GM18526 (cell line): ENCODE measurements around the gene ASCC3.

Source experiments
- POLR2A ChIP-seq: IDR thresholded peaks from 3 replicates; pipeline ENCODE4 v1.6.1; 2011; ENCODE audit not compliant: insufficient read length; ENCODE audit errors: extremely low read depth

The ASCC3 gene

DNA sequence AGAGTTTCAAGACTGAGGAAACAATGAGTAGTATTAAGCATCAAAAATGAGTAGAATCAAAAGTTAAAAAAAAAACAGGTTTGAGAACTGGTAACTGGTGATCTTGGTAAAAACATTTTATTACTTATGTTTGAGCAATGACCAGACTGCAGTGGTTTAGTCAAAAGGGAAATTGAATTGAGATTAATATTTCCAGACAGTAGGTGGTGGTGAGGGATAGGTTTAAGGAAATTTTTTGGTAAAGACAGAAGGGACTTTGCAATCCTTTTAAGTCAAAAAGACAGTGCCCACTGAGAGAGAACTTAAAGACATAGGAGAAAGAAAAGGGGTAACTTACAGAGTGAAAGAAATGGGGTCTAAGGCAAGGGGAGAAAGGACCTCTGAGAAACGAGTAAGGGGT lies 156.9 kb downstream of the ASCC3 start:
- TF ChIP-seq POLR2A: no peak

DNA sequence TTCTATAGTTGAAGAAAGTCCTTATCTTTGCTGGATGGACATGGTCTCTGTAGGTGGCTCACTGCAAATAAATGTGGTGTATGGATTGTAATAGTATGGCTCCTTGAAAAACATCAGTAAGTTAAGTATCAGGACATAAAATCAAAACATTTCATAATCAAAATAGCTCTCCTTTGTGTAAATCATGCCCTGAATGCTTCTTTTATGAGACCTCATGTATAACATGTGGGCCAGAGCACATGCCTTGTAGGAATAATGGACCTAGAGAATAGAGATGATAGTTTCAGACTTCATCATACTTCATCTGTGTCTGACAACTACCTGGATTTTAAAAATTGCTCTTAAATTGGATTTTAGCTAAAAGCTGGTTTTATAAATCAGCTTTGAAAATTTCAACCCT lies 159.9 kb downstream of the ASCC3 start:
- TF ChIP-seq POLR2A: no peak

DNA sequence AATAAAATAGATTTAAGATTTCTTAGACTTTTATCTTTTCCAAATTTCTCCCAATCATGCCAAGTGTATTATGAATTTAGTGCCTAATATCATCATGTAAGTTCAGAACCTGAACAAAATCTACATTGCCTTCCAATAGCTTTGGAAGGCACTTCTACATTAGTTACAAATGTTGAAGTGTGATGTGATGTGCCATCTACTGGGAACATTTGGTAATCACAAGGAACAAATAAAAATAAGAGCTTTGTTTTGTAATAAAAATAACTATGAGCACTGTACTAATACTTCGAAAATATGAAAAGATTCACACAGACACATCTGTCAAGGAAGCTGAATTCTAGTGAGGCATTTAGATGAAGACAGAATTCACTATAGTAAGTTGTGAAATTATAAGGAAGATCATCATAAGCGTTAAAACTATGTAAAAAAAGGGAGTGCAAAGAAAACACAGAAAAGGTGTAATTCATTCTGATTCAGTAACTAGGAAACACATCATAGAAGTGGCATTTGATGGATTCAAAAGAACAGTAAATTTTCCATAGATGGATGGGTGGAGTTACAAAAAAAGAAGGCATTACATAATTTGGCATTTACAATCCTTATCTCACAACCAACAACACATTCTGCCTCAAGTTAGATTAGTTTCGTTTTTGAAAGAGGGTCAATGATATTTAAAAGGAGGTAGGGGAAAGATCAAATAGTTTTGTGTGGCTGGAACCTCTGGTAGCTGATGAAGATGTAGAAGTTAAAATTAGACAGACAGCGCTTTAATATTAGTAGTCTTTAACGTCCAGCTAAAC lies 161.0 kb downstream of the ASCC3 start:
- TF ChIP-seq POLR2A: no peak

DNA sequence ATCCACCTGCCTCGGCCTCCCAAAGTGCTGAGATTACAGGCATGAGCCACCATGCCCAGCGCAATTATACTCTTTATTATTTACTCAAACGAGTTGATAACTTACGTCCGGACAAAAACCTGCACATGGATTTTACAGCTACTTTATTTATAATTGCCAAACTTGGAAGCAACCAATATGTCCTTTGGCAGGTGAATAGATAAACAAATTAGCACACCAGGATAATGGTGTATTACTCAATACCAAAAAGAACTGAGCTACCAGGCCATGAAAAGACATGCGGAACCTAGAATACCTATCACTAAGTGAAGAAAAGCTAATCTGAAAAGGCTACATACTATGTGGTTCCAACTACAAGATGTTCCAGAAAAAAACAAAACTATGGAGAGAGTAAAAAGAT lies 168.1 kb downstream of the ASCC3 start:
- TF ChIP-seq POLR2A: no peak

DNA sequence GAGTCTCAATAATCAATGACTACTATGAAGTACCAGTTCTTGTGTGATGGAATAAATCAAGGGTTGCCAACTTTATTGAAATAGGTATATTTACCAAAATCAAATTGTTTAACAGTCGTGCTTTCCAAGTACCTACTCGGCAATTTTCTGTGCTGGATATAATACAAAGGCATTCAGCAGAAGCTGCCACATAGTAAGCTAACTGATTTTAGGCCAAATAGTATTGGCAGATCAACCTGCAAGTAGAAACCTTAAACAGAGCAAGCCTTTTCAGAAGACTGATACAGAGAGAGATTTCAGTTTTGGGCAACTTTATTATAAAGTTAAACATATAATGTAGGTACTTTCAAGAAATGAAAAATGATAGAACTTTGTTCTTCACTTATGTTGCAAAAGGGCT lies 174.6 kb downstream of the ASCC3 start:
- no peak for TF ChIP-seq POLR2A

DNA sequence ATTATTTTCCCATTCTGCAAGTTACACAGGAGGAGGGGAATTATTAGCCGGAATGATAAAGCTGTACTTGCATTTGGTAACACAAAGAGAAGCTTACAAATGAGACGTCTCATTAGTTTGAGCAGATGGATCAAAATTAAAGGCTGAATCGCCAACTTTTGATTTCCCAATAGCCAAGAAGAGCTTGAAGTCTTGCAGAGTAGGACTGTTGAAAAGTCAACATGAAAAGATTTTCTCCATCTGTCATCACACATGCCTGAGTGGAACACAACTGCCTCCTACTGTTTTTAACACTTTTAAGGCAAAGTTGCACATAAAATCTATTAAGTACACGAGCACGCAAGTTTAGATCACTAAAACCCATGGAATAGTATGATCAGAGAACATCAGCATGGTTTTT lies 176.2 kb downstream of the ASCC3 start:
- TF ChIP-seq POLR2A: no peak

DNA sequence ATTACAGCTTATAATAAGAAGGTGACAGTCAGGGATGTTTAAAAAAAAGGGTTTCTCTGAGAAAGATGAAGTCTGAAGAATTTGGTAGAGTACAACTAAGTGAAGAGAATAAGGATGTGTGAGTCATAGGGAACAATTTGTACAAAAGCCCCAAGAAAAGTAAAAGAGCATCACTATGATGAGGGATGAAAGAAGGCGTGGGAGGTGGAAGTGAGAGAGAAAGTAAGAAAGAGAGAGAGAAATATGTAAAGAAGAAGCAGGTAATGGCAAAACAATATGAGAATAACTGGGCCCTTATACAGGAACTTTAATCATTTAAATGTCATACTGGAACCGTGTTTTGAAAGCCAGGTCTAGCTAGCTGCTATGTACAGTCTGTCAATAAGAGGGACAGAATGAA lies 179.4 kb downstream of the ASCC3 start:
- no peak for TF ChIP-seq POLR2A

DNA sequence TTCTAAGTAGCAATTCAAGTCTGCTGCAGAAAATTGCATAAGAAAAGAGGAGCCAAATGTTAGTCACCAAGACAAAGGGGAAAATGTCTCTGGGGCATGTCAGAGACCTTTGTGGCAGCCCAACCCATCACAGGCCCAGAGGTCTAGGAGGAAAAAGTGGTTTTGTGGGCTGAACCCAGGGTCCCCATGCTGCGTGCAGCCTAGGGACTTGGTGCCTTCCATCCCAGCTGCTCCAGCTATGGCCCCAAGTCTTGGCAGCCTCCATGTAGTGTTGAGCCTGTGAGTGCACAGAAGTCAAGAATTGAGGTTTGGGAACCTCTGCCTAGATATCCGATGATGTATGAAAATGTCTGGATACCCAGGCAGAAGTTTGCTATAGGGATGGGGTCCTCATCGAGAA lies 181.1 kb downstream of the ASCC3 start:
- no peak for TF ChIP-seq POLR2A

DNA sequence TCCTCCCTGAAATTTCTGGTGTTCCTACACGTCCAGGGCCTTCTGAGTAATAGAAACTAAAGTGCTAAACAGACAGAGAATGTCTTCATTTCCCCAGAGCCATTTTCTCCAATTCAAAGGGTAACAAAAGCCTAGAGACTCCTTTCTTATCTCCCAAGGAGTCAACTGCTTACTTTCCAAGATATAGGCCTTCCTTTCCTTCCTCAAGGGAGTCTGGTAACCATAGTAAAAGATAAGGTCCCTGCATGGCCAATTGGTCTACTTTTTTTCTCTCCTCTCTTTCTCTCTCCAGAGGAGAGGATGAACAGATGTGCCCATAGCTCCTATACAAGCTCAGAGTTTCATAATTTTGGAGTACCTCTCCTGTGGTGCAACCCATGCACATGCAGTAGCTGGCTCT lies 185.7 kb downstream of the ASCC3 start:
- TF ChIP-seq POLR2A: no peak

DNA sequence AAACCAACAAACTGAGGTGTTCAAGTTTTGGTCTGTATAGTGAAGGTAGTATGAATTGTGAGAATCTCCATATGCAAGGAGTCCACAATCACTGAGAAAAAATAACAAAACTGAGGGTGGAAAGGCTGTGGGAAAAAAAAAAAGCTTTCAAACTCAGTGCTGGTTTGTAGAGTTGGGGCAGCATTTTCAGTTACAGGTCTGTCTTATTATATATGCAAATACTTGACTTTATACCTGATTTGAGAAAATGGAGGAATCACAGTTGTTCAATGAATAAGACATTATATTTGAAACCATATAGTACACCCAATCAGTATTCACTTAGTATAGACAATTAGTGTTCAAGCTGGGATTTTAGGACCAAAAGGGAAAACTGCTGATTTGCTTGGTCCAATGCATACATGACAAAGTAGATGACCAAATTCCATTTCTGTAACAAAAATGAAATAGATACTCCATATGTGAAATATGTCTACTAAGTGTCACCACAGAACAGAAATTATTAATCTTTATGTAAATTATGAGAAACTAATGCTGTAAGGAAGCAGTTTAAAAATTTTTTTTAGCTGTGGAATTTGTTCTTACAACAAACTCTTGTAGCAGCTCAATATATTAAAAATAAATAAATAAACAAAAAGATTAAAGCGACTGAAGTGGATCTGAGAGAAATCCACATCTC lies 187.7 kb downstream of the ASCC3 start:
- no peak for TF ChIP-seq POLR2A

DNA sequence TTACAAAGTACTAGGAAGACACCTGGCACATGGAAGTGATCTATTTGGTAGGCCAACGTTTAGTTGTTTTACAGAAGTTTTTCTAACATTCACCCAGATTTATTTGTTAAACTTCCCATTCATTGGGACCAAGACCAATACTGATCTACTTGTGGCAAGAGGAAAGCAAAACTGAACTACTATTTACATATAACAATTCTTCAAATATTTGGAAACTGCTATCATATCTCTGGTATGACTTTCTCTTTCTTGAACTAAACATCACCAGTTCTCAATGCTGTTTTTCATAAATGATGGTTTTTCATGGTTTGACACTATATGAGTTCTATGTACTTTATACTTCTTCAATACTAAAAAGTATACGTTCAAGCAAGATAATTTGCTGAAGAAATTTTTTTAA lies 189.2 kb downstream of the ASCC3 start:
- no peak for TF ChIP-seq POLR2A

DNA sequence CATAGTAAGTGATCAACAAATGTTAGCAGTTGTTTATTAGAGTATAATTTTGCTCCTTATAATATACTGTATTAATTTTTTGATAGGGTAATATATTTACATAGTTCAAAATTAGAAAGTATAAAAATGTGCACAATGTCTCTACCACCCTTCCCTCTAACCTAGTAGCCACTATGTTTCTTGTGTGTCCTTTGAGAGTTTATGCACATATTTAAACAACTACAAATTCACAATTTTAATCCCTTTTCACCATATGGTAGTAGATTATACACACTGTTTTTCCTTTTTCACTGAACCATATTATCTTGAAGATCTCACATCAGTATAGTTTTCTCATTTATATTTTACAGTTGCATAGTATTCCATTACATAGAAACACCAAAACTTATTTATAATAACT lies 194.9 kb downstream of the ASCC3 start:
- no peak for TF ChIP-seq POLR2A

DNA sequence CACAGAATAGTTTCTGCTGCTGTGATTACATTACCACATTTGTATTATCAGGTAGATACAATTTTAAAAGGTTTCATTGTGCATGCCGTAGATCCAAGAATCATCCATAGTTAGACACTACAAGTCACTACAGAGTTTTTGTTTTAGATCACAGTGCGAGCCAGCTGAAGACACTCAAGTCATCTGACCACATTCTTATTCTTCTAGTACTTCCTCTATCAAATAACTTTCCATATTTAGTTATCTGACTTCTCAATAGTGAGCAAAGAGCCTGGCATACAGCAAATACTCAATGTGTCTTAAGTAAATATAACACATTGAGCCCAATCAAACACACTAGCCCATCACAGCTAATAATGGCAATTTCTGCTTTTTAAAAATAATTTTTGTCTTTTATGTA lies 195.4 kb downstream of the ASCC3 start:
- no peak for TF ChIP-seq POLR2A

DNA sequence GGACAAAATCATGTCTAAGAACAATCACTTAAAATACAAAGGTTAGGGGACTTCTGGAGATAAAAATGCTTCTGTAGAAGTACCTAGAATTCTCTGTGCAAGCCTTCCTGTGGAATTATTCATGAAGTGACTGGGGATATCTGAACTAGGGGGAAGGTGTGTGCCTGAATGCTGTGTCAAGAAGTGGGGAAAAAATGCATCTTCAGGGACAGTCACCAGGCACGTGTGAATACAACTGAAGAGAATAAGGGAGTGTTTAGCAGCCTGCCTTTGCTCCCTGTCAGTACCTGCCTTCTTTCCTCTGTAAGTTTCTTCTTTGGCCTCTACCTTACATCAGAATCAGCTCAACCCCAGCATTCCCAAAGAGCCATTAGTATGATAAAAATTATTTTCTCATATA lies 201.0 kb downstream of the ASCC3 start:
- no peak for TF ChIP-seq POLR2A

DNA sequence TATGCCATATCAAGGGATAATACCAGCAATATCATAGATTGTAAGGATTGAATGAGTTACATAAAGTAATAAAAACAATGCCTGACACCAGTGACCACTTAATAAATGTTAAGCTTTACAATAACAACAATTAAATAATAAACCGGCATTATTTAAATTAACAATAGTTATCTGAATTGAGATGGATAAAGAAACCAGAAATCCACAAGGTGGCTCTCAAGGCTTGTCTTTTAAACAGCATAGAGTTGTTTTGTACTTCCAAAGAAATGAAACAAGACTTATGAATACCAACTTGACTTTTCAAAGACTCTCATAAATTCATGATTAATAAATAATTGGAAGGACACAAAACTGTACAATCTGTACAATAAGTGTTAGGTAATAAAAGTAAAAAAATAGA lies 203.1 kb downstream of the ASCC3 start:
- no peak for TF ChIP-seq POLR2A

DNA sequence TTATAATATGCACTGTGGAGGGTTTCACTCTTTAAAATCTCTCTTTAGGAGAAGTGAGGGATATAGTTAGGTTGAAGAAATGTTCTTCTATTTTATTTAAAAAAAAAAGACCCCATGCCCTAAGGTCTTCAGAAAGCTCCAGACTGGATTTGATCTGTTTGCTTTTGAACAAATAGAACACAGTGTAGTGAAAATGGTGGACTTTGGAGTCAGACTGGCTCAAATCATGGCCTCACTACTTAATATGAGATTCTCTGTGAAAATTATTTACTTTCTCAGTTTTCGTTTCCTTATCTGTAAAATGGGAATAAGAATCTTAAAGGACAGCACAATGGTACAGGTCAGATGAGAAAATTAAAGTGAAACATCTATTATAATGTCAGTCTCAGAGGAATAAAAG lies 203.9 kb downstream of the ASCC3 start:
- TF ChIP-seq POLR2A: no peak

DNA sequence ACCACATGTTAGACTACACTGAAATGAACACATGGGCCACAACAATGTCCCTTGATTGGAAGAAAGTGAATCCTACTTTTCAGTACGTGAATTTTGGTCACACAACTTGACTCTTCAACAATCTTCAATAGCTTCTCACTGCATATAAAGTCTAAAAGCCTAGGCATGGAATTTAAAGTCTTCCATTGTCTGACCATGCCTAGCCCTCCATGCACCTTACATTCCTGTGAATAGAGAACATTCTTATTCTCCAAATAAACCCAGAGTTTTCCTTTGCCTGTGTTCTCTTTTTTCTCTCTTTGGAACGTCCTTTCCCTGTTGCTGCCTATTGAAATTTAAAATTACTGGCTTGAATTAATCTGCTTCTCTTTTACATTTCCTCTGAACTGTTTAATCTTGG lies 207.5 kb downstream of the ASCC3 start:
- TF ChIP-seq POLR2A: no peak
